Ureter (tissue), 1 donor: Measurements from ENCODE around the gene GPX2. TPM values are rescaled to one million over a fixed set of nuclear protein-coding genes. Genes with fewer than 3 reads are reported as not detected.
"Not testable (repeated sequence)": the region's sequence is repeated elsewhere in the genome, so short reads cannot be mapped to it uniquely, and the experiment has no call there.

Experiments used
- DNase-seq: peaks from one replicate; pipeline ENCODE4 v3.0.0-alpha.2; 2020; ENCODE audit warnings: low spot score
- total RNA-seq: library from RNA; stranded (reverse); gene quantifications from one replicate; pipeline ENCODE4 v1.2.4, GENCODE V29; 2023
- donor health status: DM: yes; HTN: yes; CAD: no.

The GPX2 gene
- total RNA-seq, 1 donor from 2014 or later: 342 TPM

DNA sequence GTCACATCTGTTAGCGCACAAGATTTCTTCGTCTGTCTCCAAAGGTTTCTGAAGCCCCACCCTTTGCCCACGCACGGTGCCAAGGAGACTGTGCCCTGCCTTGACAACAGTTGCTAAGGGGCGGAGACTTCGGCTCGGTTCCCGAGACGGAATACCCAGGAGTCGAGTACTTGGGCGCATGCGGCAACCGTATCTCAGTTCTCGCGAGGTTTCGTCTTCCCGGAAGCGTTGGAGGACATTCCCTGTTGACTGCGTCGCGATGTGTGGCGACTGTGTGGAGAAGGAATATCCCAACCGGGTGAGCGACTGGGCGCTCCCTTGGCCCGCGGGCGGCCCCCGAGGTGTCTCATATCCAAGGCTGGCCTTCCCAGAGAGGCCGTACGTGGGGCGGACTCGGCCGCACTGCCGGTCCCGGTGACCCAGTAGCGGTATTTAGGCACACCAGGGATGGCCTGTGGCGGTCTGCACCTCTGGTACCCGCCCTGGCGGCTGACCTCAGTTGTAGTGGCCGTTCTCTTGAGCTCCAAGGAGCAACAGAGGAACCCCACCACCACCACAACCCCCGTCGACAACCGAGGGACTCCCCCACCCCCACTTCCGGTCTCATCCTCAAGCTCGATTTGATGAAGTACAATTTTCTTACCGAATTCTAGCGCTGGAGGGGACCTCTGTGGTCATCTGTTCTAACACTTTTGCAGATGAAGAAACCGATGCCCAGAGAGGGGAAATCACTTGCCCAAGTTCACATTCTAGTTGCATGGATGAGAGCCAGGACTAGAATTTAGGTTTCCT, 28.1 kb downstream of the GPX2 start, which contains the start of gene CHURC1:
TSS of gene CHURC1 (plus strand) at position 219 of the 792 bp plus-strand sequence. CDS start at position 260, 41 bp downstream.
- peak; percentile 99 for DNase-seq

DNA sequence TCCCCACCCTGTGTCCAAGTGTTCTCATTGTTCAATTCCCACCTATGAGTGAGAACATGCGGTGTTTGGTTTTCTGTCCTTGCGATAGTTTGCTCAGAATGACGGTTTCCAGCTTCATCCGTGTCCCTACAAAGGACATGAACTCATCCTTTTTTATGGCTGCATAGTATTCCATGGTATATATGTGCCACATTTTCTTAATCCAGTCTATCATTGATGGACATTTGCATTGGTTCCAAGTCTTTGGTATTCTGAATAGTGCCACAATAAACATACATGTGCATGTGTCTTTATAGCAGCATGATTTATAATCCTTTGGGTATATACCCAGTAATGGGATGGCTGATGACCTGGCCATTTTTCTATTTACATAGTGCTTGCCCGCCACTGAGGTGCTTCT, 29.1 kb downstream of the GPX2 start:
- DNase-seq: not testable (repeated sequence)

DNA sequence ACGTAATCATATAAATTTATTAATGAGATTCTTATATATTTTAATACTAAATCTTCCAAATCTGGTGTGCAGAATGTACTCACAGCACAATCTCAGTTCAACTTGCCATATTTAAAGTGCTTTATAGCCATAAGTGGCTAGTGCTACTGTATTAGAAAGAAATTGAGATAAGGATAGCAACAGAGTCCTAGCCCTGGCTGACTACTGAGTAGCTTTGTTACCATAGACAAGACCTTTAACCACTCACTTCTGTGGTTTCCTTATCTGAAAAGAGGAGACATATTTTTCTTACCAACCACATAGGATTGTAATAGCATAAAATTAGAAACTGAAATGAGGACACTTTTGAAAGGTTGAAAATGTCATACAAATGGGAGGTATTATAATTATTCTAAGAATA, 30.3 kb downstream of the GPX2 start:
- no peak for DNase-seq

DNA sequence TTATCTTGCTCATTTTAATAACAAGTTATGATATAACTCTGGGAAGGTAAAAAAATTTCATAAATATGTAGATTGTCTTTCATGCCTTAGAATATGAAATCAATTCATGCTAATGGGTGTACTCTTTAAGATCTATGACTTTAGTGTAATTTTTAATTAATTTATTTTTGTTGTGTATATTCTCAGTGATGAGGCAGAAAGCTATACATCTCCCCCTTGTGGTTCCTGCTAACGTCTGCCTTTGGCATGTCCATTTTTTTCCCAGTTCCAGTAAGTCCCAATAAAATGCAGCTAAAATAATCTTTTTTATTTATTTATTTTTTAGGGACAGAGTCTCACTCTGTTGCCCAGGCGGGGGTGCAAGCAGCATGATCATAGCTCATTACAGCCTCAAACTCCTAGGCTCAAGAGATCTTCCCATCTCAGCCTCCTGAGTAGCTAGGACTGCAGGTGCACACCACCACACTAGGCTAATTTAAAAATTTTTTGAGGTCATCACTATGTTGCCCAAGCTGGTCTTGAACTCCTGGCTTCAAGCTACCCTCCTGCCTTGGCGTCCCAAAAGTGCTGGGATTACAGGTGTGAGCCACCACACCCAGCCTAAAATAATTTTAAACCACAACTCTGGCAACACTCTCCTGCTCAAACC, 31.6 kb downstream of the GPX2 start:
- DNase-seq: no peak

DNA sequence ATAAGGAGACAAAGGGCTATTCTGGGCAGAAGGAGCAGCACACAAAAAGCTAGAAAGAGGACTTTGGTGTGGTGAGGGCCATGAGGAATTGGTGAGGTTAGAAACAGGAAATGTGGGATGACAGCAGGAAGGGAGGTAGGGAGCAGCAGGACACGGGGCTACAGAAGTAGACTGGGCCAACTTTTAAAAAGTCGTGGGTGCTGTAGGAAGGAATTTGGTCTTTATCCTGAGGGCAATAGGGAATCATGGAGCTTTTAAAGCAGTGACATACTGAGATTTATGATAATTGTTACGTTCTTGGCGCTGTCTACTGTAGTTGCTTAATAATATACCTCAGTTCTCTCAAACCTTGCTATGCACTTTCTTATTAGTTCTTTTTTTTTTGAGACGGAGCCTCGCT, 36.5 kb downstream of the GPX2 start:
- no peak for DNase-seq

DNA sequence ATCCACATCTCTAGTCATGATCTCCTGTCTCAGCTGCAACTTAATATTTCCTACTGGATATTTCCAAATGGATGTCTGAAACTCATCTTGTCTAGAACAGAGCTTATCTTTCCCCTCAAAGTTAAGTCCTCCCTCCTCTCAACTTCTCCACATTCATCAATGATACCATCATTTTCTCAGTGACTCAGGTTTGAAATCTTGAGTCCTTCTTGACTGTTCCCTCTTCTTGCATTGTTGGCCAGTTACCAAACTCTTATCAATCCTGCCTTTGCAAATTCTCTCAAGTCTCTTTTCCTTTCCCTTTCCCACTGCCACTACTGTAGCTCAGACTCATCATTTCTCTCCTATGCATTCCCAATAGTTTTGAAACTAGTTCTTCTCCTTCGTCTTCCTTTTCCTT, 42.6 kb downstream of the GPX2 start:
- no peak for DNase-seq

DNA sequence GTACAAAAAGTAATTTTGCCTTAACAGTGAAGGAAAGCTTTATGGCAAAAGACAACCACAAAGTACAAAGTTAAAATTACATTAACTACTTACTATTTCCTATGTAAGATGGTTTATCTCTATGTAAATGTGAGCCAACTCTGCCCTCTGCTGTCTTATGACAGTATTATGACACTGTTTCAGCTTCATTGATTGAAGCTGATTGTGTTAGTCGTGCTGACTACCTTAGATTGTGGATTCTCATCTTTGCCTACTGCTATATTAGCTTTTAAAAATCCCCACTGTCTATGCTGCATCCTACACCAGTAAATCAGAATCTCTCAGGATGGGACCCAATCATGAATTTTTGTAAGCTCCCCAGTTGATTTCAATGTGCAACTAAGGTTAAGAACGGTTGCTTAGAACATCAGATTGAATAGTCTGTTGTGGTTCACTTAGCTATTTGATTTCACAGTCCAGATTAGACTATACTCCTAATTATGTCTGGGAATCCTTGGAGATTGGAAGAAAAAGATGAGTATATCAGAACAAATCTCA, 50.6 kb downstream of the GPX2 start:
- DNase-seq: no peak

DNA sequence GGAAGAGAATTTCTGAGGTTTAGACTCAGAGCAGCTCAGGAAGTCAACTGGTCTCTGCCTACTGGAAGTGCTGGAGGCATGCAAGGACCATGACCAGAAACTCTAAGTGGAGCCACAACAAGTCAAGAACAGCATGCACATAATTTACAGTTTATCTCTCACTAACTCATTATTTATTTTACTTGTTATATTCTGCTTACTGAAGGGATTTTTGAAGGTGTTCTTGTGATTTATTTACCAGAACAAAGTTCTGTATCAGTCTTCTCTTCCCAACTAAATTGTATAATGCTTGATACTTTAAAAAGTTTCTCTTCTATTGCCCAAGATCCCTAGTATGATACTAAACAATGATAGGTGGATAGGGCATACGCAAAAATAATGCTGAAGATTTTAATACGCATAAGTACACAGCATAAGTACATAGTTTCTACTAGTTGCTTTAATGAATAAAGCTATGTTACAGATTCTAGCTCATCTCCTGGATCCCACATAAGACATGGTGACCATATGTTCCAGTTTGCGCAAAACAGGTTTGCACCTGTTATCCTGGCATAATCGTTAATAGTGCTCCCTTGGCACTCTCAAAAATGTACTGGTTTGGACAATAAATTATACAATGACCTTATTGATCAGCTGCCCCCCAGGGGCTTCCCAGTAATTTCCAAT, 51.2 kb downstream of the GPX2 start:
- no peak for DNase-seq

DNA sequence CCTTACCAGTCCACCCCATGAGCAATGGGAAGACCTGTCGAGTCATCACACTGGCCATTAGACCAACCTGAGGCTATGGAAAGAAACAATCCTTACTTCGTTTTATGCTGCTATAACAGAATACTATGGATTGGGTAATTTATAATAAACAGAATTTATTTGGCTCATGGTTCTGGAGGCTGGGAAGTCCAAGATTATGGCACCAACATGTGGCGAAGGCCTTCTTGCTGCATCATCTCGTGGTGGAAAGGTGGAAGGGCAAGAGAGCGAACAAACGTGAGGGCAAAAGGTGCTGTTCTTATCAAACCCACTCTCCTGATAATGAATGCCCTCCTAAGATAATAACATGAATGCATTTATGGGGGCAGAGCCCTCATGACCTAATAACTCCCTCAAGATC, 53.2 kb downstream of the GPX2 start:
- DNase-seq: no peak

Other genes starting within 250 kb of the GPX2 start
- gene PLEKHG3, start 238.3 kb downstream of the GPX2 start, total RNA-seq: 111 TPM
- 1.9 TPM for gene SPTB, start 62.8 kb downstream of the GPX2 start, total RNA-seq
- 57.3 TPM for gene CHURC1, start 28.3 kb downstream of the GPX2 start, total RNA-seq
- 71.4 TPM for gene RAB15, start 29.6 kb upstream of the GPX2 start, total RNA-seq
- 28.3 TPM for gene FNTB, start 44.1 kb upstream of the GPX2 start, total RNA-seq
- 109 TPM for gene MAX, start 159.8 kb upstream of the GPX2 start, total RNA-seq